Measurements from ENCODE around the gene ZNF385C.

ZNF385C gene

DNA sequence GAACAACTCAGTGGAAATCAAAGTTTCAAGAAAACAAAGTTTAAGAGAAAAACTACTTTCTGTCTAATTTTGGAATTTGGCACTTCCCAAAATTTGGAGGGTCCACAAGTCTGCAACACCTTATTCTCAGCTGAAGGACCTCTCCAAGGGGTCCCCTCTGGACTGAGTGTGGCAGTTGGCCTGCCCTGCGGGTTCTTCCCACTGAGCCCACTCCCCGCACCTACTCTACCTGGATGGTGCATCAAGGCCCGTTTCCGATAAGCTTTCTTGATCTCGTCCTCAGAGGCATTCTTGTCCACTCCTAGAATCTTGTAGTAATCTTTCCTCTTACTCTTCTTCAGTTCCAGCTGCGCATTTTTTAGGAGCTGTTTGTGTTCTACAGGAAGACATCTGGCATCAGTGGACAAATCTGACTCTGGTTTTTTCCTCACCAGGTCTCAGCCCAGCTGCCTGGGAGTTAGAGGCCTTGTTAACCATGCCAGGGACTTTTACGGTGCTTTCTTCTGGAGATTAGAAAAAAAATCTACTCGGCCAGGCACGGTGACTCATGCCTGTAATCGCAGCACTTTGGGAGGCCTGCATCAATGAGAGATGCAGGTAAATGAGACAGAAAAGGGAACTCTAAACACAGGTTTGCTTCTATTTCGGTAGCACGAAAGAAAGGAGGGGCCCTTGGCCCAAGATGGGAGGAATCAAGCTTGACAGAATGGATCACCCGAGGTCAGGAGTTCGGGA, 116.1 kb downstream of the ZNF385C start:
- DNase-seq: no peak

DNA sequence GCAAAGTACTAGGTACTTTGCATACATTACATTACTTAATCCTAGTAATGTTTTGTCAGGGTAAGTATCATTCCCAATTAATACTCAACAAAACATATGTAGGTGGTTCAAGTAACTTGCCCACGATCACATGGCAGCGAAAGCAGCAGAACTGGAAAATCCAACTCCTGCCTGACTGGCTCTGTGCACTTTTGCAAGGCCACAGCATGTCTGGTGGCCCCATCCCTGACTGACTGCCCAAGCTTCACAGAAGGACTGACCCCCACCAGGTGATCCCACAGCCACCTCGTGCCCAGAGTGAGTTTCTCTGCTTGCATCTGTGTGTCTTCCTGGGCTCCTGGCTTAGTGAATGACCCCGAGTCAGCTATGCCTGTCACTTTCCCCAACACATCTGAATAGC, 120.3 kb downstream of the ZNF385C start:
- no peak for DNase-seq

GRCh38 chr17:41976142-41976768, 122.0 kb downstream of the ZNF385C start:
- DNase-seq: no peak

Measured in NCI-H187 (cell line).